RWPE2 (cell line): Measurements from ENCODE around the gene RERE.
A peak's percentile ranks its signal among the peaks of the same experiment; 100 is the strongest.

Experiments
- ATAC-seq: fragments of 200-7000 bp; cut with Tn5 transposase; 3 replicates; pipeline ENCODE4 v1.9.1; 2021; ENCODE audit warnings: low read depth
- DNase-seq: peaks from one replicate; pipeline ENCODE4 v3.0.0-alpha.2; 2020; ENCODE audit warnings: low spot score
- H3K27ac ChIP-seq: fragments of 450-650 bp; 2 replicates; pipeline ENCODE4 v1.5.1; 2017; ENCODE audit warnings: mild to moderate bottlenecking; ENCODE audit not compliant: poor library complexity, severe bottlenecking
- H3K27me3 ChIP-seq: fragments of 250-450 bp; sonication (Bioruptor Pico); 2 replicates; pipeline ENCODE4 v1.5.1; 2021; ENCODE audit warnings: mild to moderate bottlenecking, moderate library complexity; ENCODE audit not compliant: insufficient read depth, poor library complexity, severe bottlenecking
- H3K36me3 ChIP-seq: fragments of 250-450 bp; sonication (Bioruptor Pico); 2 replicates; pipeline ENCODE4 v1.5.1; 2020; ENCODE audit warnings: low read depth, mild to moderate bottlenecking, moderate library complexity
- H3K4me1 ChIP-seq: fragments of 250-450 bp; sonication (Bioruptor Pico); 2 replicates; pipeline ENCODE4 v1.5.1; 2021; ENCODE audit warnings: mild to moderate bottlenecking, moderate library complexity; ENCODE audit not compliant: insufficient read depth, poor library complexity, severe bottlenecking
- H3K4me3 ChIP-seq: fragments of 250-450 bp; sonication (Bioruptor Pico); 2 replicates; pipeline ENCODE4 v1.5.1; 2021; ENCODE audit warnings: mild to moderate bottlenecking, moderate library complexity; ENCODE audit not compliant: severe bottlenecking
- H3K9me3 ChIP-seq: fragments of 250-450 bp; sonication (Bioruptor Pico); 2 replicates; pipeline ENCODE4 v1.5.1; 2021; ENCODE audit warnings: mild to moderate bottlenecking, moderate library complexity; ENCODE audit not compliant: severe bottlenecking
- CTCF ChIP-seq: fragments of 450-650 bp; IDR thresholded peaks from one replicate; pipeline ENCODE4 v1.5.1; 2017; ENCODE audit warnings: mild to moderate bottlenecking, moderate library complexity; ENCODE audit not compliant: poor library complexity, severe bottlenecking

The RERE gene

GRCh38 chr1:8665833-8666232 lies 151.6 kb downstream of the RERE start:
- peaks cover 39% of the 10 kb centered on the region for H3K4me1 ChIP-seq
- H3K27me3 ChIP-seq: no peaks in the 10 kb centered on the region
- no peak overlapping the region for H3K27ac ChIP-seq
- H3K9me3 ChIP-seq: no peaks in the 10 kb centered on the region
- DNase-seq (no peak), ATAC-seq (no peak)
- TF ChIP-seq CTCF: no peak
- no peak overlapping the region for H3K4me3 ChIP-seq
- no peaks in the 10 kb centered on the region for H3K36me3 ChIP-seq

- H3K36me3 ChIP-seq: no peaks in the 10 kb centered on the region
- TF ChIP-seq CTCF: no peak
- H3K9me3 ChIP-seq: no peaks in the 10 kb centered on the region
- peaks cover 49% of the 10 kb centered on the region for H3K4me1 ChIP-seq
- DNase-seq (no peak), ATAC-seq (no peak)
- H3K4me3 ChIP-seq: no peak overlapping the region
- no peaks in the 10 kb centered on the region for H3K27me3 ChIP-seq
- H3K27ac ChIP-seq: no peak overlapping the region
Measured at GRCh38 chr1:8664887-8665286, 152.6 kb downstream of the RERE start.

- no peak for TF ChIP-seq CTCF
- no peaks in the 10 kb centered on the region for H3K36me3 ChIP-seq
- no peak for DNase-seq
- ATAC-seq: no peak
- H3K4me1 ChIP-seq: peaks cover 49% of the 10 kb centered on the region
- peak overlapping the region; percentile 98 for H3K27ac ChIP-seq
- no peaks in the 10 kb centered on the region for H3K27me3 ChIP-seq
- no peaks in the 10 kb centered on the region for H3K9me3 ChIP-seq
- no peak overlapping the region for H3K4me3 ChIP-seq
Measured at GRCh38 chr1:8663915-8664329, 153.5 kb downstream of the RERE start.

GRCh38 chr1:8663090-8663802 lies 154.2 kb downstream of the RERE start:
- Histone ChIP-seq H3K27me3 (no peaks in the 10 kb centered on the region), H3K4me1 (peaks cover 46% of the 10 kb centered on the region), H3K27ac (peak overlapping the region; percentile 98), H3K36me3 (no peaks in the 10 kb centered on the region), H3K9me3 (no peaks in the 10 kb centered on the region), H3K4me3 (no peak overlapping the region)
- no peak for DNase-seq
- no peak for TF ChIP-seq CTCF
- no peak for ATAC-seq

GRCh38 chr1:8662380-8663072 lies 154.9 kb downstream of the RERE start:
- Histone ChIP-seq H3K9me3 (no peaks in the 10 kb centered on the region), H3K27ac (peak overlapping the region; percentile 98), H3K4me1 (peaks cover 41% of the 10 kb centered on the region), H3K36me3 (no peaks in the 10 kb centered on the region), H3K27me3 (no peaks in the 10 kb centered on the region), H3K4me3 (no peak overlapping the region)
- no peak for ATAC-seq
- DNase-seq: no peak
- no peak for TF ChIP-seq CTCF
